GF-D8 (cell line): Measurements from ENCODE around the gene FHIP1B.
"Not testable (repeated sequence)": the region's sequence is repeated elsewhere in the genome, so short reads cannot be mapped to it uniquely, and the experiment has no call there.

Experiments used
- DNase-seq: peaks from one replicate; lab custom pipeline; 2025; lab: John Stamatoyannopoulos, UW

FHIP1B gene

DNA sequence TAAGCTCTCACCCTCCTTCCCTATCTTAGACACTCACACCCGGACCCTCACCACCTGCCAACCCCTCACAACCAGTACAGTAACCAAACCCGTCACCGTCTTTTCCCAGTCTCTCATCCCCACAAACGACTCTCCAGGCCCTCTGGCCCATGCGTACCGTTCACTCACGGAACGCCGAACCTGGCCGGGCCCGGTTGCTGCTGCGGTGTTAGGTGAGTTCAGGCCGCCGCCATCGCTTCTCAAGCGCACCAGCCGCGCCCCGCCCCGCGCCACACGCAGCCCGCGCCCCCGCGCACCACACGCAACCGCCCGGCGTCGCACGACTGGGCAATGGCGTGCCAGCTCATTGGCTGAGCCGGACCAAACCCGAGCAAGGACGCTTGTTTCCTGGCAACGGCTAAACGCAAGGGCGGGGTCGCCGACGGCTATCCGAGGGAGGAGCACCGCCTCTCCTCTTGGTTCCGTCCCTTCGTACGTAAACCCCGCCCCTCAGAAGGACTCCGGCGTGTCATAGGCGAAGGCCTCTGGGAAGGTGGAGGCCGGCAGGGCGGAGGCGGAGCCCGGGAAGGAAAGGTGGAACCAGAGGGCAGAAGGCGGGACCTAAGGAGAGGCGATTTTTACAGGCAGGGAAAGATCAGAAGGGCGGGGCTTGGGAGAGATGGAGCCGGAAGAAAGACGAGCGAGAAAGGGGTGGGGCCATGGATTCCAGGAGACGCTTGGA, at the start of gene FHIP1B:
FHIP1B (minus strand) TSS at position 250 of the 721 bp plus-strand sequence. CDS start 10,120 bp downstream, outside the sequence.
- peak; percentile 91 for DNase-seq

DNA sequence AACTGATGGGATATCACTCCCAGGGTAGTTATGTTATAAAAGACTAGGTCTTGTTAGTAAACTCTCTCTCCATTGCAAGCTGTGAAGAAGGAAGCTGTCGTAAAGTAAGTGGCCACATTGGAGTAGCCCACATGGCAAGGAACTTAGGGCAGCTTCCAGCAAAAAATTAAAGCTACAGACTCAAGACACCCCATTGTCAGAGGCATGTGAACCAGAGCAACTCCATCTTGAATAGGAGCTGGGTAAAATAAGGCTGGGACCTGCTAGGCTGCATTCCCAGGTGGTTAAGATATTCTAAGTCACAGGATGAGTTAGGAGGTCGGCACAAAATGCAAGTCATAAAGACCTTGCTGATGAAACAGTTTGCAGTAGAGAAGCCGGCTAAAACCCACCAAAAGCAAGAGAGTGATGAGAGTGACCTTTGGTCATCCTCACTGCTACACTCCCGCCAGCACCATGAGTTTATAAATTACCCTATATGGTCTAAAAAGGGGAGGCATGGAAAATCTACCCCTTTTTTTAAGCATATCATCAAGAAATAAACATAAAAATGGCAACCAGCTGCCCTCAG, 49.1 kb upstream of the FHIP1B start:
- DNase-seq: no peak

DNA sequence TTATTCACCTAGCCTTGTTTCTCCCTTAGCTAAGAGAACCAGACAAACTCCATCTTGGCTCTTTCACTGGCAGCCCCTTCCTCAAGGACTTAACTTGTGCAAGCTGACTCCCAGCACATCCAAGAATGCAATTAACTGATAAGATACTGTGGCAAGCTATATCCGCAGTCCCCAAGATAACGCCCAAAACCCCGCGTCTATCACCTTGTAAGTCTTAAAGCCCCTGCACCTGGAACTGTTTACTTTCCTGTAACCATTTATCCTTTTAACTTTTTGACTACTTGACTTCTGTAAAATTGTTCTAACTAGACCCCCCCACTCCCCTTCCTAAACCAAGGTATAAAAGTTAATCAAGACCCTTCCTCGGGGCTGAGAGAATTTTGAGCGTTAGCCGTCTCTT, 46.4 kb upstream of the FHIP1B start:
- DNase-seq: not testable (repeated sequence)

DNA sequence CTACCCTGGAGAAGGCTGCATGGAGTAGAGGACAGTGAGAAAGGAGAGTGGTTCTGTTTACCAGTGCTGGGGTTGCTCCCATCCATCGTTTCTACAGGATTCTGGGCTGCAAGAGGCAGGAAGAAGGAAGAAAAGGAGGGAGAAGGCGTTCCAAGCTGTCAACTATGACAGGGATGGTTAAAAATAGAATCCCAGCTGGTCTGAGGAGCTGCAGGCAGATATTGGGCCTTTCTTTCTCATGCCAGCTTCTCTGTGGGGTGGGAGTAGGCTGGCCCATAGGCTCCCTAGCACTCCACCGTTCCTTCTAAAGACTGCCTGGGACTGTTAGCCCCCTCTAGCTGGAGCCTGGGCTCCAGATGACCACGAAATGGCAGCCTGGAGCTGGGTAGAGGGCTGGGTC, 38.8 kb upstream of the FHIP1B start:
- DNase-seq: no peak

DNA sequence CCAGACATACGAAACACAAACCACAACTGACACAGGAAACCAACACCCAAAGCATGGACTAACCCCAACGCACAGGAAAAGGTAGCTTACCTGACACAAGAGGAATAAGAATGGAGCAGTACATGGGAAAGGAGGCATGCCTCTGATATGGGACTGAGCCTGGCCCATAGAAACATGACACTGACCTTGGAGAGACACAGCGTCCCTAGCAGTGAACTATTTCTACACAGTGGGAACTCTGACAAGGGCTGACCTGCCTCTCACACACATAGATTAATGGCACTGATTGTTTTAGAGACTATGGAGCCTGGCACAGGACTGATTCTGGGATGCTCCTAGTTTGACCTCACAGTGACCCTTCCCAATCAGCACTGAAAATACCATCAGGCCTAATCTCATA, 37.2 kb upstream of the FHIP1B start:
- DNase-seq: no peak

DNA sequence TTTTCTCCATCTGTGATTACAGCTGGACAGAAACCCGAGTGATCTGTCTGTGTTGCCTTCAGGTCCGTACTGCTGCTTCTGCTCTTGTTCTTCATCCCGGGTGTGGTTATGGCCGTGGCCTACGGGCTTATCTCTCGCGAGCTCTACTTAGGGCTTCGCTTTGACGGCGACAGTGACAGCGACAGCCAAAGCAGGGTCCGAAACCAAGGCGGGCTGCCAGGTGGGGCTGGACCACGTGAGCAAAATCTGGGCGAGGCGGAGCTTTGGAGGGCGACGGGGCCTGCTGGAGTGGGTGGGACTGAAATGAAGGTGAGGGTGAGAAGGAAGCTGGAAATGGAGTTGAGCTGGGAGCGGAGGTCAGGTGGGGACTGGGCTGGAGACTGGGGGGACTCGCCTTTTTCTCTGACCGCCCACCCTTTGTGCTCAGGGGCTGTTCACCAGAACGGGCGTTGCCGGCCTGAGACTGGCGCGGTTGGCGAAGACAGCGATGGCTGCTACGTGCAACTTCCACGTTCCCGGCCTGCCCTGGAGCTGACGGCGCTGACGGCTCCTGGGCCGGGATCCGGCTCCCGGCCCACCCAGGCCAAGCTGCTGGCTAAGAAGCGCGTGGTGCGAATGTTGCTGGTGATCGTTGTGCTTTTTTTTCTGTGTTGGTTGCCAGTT, 36.3 kb upstream of the FHIP1B start:
- no peak for DNase-seq

DNA sequence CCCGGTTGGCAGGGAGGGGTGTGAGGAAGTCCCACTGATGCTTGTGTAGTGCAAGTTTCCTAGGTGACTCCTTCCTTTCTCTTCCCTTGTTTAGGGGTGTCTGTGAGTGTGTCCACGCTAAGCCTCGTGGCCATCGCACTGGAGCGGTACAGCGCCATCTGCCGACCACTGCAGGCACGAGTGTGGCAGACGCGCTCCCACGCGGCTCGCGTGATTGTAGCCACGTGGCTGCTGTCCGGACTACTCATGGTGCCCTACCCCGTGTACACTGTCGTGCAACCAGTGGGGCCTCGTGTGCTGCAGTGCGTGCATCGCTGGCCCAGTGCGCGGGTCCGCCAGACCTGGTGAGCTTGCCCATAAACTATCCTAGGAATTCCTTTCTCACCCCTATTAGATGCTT, 35.6 kb upstream of the FHIP1B start:
- DNase-seq: no peak

DNA sequence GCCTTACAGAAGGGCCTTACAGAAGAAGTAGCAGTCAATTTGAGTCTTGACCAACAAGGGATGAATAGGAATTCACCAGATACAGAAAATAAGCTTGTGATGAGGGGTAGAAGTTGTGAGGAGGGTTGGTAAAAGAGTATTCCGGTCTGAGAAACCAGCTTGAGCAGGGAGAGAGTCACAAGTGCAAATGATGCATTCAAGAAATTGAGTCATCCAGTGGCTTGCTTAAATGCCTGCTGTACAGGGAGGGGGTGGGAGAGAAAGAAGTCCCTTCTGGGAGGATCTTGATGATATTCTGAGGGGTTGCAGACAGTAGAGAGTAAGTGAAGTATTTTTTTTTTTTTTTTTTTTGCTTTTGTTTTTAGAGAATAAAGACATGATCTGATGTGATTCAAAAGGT, 34.4 kb upstream of the FHIP1B start:
- no peak for DNase-seq

DNA sequence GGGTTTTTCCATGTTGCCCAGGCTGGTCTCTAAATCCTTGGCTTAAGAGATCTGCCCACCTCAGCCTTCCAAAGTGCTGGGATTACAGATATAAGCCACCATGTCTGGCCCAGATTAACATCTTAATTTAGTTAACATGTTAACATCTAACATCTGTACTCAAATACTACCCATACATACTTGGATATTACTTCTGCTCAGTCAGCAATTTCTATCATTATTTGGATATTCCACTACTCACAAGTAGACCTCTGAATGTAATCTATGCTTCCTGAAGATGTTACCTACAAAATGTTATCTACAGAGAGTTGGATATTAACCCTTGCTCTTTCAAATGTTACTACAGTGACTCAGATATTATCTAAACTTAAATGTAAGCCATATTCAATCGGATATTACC, 29.2 kb upstream of the FHIP1B start:
- no peak for DNase-seq

DNA sequence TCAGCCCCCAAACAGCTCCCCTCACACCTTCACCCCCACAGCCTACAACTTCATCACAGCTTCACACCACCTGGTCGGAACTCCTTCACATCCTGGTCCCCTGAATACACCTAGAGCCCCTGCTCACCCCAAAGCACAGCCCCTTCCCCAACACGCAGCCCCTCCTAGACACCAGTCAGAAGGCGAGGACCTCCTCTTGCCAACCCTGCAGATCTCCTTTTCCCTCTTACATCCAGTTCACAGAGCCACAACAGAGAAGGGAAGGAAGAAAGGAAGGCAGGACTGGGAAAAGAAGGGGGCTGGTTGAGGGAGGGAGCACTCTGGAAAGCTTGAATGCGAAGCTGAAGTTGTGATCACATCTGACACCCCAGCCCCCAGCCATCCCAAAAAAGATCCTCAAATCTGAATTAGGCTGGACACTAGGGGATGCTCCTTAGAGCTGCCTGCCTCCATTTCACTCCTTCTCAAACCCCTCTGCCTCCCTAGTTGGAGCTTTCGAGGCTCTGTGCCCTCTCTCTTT, 25.8 kb upstream of the FHIP1B start:
- no peak for DNase-seq

DNA sequence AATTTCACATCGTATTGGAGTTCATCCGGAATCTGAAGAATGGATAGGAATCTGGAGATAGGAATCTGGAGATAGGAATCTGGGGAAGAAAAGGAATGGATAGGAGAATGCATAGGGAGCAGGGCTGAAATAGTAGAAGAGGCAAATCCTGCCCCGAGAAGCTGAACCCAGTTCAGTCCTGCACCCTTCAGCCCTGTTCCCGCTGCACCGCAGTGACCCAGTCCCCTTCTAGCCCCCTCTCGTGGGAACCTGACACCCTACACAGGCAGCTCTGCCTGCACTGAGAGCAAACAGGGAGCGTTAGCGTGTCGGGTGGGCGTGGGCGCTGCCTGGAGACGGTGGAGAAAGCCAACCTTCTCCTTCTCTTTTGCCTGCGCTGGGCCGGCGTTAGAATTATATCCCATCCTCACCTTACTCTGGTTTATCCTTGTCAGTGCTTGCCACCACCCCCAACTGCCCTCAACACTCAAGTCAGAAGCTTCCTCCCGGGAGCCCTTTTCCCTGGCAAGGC, 24.2 kb upstream of the FHIP1B start:
- DNase-seq: no peak

DNA sequence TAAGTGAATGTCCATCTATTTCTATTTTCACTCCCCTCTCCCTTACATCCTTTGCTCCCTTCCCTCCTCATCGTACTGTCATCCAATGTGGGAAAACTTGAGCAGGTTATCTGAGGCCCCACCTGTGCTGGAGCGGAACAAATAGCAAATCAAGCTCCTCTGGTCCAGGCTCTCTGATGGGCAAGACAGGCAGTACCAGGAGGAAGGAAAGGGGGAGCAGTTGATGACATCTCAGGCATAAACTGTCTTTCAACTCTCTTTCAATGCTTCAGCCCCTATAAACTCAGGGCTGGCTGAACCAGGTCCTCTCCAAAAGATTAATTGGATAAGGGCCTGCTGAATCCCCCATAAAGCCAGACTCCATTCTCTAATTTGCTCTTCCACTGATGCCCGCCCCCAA, 23.7 kb upstream of the FHIP1B start:
- no peak for DNase-seq

DNA sequence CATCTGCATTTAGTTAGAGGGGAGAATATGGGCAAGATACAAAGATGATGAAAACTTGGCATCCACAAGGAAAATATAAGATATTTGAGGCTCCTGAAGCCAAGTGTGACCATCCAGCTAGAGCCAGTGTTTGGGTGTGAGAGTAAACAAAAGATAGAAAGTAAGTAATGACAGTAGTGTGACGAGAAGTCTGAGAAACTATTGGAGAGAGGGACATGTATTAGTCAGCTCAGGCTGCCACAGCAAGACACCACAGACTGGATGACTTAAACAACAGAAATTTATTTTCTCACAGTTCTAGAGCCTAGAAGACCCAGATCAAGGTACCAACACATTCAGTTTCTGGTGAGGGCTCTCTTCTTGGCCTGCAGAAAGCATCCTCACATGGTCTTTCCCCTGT, 18.8 kb upstream of the FHIP1B start:
- DNase-seq: no peak

DNA sequence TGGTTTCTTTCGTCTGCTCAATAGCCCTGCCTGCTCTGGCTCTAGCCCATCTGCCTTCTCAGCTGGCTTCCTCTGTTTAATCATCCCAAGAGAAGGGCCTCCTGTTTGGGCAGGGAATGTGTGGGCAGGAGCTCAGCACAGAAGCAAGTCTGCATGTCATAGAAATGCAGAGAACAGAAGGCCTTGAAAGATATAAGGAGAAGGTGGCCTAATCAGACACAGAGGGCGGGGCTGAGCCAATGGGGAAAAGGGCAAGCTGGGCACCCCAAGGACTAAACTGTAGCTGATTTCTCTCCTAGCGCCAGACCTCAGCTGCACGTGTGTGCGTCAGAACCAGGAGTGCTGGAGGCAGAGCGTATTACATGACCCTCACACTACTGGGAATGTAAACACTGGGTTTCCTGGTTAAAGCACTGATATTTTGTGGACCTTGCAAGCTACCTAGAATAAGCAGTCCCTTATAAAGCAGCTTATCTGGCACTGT, 17.6 kb upstream of the FHIP1B start:
- no peak for DNase-seq

DNA sequence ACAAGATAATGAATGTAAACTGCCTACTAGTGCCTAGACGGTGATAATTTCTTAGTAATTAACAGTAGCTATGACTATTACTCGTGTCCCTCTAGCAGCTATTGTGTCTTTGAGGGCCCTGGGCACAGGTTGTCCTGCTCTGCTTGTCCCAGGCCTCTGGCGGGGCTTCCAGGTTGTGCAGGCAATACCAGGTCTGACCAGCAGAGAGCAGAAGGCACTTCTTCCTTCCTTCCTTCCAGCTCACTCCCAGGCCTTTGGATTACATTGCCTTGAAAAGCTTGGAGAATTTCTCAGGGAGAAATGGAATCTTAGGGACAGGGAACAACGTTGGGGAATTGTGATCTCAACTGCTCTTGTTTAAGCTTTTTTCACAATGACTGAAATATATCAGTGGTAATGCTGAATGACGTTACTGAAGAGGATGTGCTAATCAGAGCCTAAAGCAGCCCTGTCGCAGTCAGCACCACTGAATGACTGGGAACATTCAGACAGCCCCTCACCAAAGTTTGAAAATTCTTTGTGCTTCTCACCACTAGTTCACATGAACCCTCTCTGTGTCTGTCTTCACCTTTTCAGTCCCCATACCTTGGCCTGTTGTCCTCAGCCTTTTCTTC, 16.8 kb upstream of the FHIP1B start:
- DNase-seq: no peak

DNA sequence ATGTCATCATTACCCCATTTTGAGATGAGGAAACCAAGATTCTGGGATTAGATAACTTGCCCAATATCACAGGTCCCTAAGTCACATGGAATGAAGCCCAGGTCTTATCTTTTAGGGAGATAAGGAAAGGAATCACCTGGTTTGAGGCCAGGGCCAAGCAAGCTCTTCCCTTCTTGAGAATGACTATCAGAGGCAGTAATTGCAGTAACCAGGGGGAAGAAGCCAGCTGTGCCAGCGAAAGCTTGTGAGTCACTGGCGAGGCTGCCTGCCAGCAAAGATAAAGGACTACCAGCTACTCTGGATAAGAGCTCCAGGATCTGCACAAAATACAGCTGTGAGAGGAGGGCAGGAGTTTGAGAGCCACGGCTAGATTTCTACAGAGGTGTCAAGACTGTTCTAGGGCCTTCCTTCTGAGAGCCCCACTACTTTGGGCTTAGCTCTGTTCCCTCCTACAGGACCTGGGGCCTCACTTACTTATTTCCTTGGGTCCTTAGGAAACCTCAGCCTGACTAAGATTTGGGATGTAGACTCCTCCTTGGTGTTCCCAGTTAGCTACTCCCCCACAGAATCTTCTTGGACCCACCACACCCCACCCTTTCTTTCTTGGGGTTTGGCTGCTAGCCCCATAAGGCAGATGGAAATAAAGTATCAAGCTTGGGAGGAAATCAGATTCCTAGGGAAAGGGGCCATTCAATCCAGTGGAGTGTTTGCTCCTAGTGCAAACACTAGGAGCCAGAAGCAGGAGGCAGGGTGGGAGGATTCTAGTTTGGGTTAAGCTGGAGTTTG, 15.5 kb upstream of the FHIP1B start:
- no peak for DNase-seq

DNA sequence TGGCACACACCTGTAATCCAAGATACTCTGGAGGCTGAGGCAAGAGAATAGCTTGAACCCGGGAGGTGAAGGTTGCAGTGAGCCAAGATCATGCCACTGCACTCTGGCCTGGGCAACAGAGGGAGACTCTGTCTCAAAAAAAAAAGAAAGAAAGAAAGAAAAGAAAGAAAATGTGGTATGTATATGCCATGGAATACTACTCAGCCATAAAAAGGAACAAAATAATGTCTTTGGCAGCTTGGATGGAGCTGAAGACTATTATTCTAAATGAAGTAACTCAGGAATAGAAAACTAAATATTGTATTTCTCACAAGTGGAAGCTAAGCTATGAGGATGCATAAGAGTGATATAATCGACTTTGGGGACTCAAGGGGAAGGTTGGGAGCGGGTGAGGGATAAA, 14.5 kb upstream of the FHIP1B start:
- DNase-seq: not testable (repeated sequence)

DNA sequence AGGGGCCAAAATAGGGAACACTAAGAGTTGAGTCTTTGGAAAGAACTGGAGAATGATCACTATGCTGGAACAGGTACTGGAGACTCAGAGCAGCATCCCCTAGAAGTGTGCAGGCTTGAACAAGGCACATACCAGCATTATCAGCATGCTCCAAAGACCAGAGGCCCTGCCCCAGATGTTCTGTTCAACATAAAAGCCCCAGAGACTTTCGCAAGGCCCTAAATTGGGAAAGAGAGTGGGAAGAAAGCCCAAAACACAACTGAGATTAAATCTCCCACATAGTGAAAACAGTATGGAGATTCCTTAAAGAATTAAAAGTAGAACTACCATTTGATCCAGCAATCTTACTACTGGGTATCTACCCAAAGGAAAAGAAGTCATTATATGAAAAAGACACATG, 13.8 kb upstream of the FHIP1B start:
- no peak for DNase-seq

DNA sequence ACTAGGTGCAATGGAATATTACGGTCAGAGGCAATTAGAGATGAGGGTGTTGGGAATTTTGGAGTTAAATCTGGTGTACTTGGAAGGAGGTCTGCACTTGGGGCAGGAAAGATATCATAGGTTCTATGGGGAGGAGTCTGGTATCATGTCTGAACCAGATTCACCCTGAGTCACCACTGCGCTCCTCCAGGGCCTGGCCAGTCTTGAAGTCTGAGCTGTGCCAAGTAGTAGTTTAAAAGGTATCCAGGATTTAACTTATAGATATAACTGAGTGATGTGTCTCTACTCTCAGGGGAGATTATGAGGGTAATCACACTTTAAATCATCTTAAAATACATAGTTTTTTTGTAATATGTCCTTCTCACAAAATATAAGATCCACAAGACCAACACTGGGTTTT, 11.1 kb upstream of the FHIP1B start:
- no peak for DNase-seq

DNA sequence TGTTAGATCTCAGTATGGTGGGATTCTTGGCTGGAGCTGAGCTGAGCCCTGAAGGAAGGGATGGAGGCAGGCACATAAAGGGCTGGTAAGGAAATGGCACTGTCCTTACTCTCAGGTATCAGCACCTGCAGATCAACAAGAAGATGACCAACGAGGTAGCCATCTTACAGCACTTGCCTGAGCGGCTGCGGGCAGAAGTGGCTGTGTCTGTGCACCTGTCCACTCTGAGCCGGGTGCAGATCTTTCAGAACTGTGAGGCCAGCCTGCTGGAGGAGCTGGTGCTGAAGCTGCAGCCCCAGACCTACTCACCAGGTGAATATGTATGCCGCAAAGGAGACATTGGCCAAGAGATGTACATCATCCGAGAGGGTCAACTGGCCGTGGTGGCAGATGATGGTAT, 6.9 kb upstream of the FHIP1B start:
- no peak for DNase-seq

DNA sequence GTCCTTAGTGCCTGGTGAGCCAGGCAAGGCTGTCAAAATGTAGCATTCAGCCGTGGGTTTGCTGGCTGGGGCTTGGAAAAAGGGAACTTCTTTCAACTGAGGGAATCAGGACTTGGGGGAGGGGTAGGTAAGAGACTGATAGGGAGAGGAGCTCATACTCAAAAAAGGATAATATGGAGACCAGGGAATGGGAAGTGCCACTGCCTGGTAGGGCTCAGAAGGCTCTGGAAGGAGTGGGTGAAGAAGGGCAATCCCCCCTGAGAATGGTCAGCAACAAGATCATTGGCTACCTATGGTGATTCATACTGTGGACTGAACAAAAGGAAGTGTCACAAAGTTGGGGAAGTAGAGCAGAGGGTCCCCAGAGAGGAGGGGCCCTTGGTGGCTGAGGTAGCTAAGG, 6.3 kb upstream of the FHIP1B start:
- DNase-seq: no peak

DNA sequence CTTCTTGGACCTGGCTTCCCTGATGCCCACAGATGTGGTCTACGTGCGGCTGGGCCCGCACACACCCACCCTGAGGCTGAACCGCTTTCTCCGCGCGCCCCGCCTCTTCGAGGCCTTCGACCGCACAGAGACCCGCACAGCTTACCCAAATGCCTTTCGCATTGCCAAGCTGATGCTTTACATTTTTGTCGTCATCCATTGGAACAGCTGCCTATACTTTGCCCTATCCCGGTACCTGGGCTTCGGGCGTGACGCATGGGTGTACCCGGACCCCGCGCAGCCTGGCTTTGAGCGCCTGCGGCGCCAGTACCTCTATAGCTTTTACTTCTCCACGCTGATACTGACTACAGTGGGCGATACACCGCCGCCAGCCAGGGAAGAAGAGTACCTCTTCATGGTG, 5.7 kb upstream of the FHIP1B start:
- DNase-seq: no peak
